GM20431 (cell line): ENCODE results near the gene NAT8L.

ENCODE experiments used
- in situ Hi-C: fragments of 300-500 bp; cut with MseI, MboI; formaldehyde crosslinking; loops from one replicate; pipeline ENCODE4 v1.15.0; 2020; ENCODE audit warnings: low sequenced_read_pairs; ENCODE audit not compliant: unreplicated experiment

Gene NAT8L

DNA sequence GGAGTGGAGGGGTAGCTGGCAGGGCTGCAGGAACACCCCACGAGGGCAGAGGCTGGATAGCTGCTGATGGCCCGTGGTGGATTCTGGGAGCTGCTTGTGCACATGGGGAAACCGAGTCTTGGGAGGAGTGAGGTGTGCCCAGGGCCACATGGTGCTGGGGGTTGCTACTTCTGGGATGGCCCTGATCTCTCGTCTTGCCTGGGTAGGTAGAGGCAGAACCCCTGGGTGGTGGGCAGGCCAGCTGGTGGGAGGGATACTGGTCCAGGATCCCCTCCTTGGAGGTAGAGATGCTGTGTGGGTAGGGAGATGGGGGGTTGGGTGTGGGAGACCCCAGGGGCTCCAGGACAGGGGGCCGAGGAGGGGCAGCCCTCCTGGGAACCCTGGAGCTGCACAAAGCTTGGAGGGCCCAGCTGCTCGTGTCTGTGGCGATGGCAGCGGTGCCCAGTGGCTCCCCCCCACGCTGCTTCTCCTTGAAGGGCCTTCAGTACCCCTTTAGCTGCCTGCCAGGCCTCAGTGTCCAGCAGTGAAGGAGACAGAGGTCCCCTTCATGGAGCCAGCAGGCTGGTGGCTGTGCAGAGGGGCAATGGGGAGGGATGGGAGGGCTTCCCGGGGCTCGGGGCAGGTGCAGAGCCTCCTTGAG is 3.2 kb downstream of the NAT8L start:
- in situ Hi-C loops, result no loop called here

DNA sequence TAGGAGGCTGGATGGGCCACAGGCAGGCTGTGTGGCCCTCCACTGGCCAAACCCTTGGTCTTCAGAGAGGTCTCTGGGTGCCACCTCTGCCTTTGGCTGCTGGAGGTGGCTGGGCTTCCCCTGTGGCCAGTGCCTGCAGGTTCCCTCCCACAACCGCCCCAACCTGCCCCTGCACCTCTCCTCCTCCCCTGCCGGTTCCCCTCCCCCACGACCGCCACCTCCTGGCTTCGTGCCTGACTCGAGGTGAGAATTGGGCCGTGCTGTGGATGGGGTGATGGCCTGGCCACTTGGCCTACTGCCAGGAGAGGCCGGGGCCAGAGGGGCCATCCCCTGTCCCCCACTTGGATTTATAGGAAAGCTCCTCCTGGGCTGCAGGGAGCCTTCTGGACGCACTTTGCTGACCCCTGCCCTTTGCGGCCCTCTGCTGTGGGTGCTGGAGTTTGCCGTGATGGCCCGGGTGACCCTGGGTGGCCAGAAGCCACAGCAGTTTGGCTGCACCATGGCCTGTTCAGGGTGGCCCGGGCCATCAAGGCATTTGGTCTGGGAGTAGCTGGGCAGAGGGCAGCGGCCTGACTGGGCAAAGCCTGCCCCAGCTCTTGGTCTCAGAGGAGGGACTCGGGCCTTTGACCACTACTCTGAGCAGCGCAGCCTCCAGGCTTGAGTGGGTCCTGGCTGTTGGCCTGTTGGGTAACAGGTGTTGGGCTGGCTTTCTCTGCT is 3.8 kb downstream of the NAT8L start:
- in situ Hi-C loops, result no loop called here

DNA sequence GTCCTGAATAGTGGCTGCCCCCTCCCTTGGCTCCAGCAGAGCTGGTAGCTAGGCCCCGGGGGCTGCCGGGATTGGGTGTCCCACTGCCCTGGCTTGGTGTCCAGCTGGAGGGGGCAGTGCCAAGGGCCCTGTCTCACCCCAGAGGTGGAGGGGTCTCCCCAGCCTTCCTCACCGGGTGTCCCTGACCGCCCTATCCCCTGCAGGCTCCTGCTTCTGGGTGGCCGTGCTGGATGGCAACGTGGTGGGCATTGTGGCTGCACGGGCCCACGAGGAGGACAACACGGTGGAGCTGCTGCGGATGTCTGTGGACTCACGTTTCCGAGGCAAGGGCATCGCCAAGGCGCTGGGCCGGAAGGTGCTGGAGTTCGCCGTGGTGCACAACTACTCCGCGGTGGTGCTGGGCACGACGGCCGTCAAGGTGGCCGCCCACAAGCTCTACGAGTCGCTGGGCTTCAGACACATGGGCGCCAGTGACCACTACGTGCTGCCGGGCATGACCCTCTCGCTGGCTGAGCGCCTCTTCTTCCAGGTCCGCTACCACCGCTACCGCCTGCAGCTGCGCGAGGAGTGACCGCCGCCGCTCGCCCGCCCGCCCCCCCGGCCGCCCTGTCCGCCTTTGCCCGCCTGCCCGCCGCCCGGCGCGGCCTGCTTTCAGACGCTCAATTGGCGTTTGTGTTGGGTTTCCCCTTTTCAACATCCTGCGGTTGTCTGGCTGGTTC is 4.6 kb downstream of the NAT8L start:
- in situ Hi-C loops, result no loop called here

DNA sequence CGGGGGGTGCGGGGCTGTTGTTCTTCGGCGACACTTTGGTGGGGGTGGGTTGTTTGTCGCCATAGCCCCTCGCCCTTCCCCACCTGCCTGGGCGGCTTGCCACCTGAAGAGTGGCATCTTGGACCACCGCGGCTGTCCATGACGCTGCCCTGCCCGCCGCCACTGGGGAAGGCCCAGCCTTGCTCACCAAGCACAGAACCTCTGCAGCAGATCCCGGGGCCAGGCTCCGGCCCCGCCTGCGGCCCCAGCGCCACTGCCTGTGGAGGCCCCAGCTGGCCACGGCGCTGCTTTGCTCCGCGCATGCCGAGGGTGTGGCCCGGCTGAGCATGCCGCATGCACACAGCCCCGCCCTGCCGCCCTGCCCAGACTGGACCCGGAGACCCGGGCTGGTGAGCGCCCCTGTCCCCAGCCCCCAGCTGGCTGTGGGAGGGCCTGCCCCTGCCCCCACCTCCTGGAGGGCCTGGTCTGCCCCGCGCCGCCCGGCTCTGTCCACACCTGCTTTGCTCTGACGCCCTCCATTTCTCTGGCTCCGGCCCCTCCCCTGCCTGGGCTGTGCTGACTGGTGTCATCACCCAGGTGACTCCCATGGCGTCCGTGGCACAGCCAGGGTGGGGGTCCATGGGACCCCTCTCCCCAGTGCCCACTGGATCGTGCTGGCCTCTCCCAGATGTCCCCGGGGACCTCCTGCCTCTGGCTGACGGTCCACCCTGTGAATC is 5.3 kb downstream of the NAT8L start:
- in situ Hi-C loops, result no loop called here

DNA sequence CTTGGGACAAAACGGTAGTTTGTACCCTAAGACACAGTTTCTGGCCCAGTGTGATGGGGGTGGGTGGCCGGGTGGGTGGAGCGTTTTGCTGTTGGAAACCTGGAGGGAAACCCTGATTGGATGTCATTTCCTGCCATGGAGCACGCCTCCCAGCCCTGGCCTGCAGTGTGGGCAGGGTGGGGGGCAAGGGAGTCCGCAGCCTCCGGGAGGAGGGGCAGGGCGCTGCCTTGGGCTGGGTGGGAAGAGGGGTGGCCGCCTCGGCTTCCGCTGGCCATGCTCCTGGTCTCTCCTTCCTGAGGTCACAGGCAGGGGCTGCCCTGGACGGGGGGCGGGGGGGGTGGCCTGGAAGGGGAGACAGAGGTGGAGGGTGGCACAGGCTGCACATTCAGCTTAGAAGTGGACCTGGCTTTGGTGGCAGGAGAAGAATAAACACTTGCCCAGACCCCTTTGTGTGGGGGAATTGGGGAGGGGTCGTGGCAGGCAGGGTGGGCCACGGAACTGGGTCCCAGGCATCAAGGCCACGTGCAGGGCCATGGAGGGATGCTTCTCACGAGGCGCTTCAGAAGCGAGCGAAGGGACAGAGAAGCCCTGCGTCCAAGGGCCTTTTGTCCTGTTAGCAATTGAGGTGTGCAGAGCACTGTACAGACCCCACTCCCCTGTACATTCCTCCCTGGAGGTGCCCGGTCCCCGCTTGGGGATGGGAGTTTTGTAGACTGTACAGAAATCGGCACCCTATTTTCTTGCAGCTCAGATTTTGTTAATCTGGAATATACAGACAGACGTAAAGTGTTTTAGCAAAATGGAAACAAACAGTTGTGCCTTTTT is 6.2 kb downstream of the NAT8L start:
- in situ Hi-C loops, result no loop called here

DNA sequence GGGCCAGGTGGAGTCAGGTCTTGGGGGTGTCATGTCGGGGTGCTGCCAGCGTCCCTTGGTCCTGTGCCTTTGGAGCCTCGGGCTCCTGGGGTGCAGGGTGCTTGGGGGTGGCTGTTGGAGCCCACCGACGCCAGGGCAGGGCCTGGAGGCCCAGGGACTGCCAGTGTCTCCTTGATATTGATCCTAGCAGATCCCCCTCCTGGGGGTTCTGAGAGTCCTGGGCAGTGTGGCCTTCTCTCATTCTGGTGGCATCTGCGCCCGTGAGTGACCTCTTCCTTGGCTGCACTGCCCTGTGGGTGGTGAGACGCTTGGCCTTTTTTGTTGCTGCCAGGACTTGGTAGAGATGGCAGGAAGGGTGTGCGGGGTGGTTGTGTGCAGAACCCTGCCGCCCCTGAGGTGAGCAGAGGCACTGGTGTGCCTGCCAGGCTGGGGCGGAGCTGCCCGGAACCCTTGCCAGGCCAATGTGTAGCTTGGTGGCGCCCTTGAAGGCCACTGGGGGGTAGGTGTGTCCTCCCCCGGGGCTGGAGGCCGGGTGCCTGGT is 7.0 kb downstream of the NAT8L start:
- in situ Hi-C loops, result no loop called here

DNA sequence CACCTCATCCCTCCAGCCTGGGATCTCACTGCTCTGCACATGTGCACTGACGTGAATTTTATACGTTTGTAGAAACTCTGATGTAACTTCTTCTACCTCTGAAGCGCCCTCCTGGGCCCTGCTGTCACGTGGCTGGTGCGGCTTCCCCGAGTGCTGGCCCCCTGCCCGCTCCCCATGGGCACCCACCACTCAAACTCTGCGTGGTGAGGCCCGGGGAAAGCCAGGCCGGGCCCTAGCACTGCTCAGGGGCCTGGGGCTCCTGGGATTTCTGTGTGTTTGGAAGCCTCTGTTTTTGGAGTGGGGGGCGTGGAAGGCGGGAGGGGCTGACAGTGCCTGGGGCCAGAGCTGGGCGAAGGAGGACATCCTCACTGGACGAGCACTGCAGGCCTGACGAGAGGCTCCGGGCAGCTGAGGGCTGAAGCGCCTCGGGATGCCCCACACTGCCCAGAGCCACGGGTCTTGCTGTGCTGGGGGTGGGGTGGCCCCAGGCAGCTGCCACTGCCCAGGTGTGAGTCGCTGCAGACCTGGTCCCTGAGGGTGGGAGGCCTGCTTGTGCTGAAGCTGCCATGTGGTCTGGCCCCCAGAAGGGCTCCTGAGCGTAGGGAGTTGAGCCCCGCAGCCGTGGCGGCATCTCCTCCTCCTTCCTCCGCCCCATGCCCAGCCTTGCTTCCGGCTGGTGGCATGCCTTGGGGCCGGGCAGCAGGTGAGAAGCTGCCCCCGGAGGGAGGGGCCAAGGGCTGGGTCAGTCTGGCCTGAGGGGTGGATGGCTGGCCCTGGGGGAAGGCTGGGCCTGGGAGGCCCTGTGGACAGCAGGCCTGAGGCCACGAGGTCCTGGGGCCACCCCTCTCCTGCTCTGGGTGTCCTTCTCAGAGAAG is 7.7 kb downstream of the NAT8L start:
- in situ Hi-C loops, result no loop called here

DNA sequence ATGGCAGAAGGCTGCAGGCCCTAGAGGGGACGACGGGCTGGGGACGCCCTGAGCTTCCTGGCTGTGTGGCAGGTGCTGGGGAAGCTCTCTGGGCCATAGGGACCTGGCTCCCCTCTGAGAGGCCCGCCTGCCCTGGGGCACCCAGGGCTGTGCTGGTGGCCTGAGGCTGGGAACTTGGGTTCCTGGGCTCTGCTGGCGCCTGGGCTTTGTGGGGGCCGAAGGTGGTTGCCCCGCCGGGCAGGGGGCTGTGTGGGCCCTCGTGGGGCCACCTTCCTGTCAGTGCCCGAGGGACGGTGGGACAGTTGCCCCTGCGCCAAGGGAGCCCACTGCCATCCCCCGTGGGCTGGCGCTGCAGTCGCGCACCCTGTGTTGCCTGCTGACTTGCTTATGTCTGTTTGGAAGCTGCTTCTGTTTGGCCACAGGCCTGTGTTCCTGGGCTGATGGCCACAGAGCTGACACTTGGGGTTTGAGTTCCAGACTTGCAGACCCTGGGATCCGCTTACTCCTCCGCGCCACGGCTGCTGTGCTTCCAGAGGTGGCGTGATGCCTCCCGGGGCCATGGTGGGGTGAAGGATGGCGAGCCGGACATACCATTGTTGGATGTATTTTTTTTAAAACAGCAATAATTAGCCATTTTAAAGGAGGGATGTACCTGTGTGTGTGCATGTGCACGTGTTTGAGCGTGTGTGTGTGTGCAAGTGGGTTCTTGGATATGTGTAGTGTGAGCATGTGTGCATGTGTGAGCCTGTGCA is 8.5 kb downstream of the NAT8L start:
- in situ Hi-C loops, result no loop called here

DNA sequence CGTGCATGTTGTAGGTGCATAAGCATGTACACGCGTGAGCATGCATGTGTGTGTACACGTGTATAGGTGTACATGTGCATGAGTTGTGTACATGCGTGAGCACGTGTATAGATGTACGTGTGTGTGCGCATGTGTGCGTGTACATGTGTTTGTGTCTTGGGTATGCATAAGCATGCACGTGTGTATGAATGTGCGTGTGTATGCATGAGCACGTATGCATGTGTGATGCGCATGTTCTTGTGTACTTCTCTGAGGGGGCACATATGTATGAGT is 9.0 kb downstream of the NAT8L start:
- in situ Hi-C loops, result no loop called here

DNA sequence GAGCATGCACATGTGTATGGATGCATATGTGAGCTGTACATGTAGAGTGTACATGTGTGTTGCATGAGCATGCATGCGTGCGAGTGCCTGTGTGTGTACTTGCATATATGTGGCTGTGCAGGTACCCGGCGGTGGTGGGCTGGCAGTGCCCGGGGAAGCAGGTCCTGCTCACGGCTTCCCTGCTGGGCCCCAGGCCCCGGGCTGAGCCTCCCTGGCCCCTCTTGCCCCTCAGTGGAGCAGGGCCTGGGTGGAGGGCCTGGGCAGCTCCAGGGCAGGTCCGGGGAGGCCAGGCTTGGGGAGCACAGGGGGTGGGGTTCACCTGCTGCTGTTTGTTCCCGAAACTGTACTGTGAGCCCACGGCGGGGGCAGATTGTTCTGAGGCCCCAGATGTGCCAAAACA is 9.4 kb downstream of the NAT8L start:
- in situ Hi-C loops, result no loop called here

DNA sequence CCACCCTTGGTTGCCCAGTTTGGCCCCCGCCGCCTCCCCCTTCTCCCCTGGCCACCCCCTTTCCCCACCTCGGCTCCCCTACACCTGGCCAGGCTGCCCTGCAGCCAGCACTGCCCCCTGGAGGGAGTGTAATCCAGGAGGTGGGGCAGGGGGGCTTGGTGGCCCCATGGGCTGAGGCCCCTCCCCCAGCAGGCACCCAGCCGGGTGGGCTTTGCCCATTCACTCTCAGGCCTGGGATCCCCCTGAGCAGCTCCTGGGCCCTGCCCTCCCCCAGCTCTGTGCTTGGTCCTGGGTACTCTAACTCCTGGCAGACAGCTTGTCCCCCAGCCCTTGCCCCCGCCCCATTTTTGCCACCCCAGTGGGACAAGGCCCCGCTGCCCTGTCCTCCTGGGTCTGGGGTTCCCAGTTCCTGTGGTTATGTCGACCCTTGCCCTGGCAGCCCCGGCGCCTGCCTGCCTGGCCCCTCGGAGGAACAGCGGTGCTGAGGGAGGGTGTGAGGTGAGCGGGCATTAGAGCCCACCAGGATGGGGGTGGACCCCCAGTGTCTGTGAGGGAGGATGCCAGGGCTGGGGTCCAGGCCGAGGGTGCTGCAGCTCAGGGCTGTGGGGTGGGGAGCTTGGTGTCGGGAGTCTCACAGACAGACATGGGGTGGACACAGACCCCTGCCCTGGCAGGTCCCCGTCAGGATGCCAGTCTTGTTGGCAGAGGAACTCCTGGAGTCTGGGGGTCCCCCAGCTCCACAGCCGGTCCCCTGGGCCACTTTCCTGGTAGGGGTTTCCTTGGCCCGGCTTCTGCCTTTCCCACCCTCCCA is 10.2 kb downstream of the NAT8L start:
- in situ Hi-C loops, result no loop called here

DNA sequence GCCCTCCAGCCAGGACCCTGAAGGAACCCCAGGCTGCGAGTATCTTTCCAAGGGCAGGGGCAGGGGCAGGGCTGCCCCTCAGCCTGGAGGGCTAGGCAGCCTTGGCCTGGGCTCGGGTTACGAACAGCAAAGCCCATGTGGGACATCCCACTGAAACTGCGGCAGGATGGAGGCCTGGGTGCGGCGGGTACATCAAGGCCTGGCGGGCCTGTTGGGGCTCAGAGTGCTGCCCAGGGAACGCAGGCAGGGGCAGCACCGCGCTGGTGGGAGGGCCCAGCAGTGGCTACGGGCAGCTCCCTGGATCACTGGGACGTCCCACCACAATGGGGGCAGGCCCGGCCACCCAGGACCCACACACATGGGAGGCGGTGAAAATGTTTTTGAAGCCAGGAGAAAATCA is 10.9 kb downstream of the NAT8L start:
- in situ Hi-C loops, result no loop called here

DNA sequence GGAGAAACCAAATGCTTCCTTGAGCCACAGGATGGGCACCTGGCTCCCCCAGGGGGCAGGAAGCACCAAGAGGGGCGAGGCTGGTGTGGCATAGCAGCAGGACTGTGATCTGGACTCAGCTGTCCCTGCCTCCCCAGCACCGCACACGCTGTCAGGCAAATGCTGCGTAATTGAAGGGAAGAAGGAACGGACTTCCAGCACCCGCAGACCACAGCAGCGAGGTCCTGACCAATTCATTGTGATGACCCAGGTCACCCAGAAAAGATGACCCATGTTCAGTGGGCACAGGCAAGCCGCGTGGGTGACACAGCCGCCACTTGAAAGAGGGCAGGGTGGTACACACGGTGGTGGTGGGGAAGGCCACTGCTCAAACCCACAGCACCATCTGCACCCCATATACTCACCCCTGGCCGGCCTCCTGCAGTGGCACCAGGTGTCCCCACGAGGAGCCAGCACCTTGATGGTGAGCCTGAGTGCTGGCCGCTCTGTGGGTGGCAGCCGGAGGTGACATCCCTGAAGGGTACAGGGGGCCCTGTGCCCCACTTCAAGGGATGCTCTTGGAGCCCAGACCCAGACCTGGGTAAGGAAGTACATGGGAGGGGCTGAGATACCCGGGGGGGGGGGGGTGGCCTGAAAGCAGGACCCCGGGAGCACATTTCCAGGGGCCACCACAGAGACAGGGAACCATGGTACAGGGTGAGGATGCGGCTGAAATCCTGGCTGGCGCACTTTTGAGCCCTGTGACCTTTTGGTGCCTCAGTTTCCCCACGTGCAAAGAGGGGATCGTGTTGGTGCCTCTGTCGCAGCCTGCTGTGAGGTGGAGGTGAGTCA is 11.5 kb downstream of the NAT8L start:
- in situ Hi-C loops, result no loop called here

DNA sequence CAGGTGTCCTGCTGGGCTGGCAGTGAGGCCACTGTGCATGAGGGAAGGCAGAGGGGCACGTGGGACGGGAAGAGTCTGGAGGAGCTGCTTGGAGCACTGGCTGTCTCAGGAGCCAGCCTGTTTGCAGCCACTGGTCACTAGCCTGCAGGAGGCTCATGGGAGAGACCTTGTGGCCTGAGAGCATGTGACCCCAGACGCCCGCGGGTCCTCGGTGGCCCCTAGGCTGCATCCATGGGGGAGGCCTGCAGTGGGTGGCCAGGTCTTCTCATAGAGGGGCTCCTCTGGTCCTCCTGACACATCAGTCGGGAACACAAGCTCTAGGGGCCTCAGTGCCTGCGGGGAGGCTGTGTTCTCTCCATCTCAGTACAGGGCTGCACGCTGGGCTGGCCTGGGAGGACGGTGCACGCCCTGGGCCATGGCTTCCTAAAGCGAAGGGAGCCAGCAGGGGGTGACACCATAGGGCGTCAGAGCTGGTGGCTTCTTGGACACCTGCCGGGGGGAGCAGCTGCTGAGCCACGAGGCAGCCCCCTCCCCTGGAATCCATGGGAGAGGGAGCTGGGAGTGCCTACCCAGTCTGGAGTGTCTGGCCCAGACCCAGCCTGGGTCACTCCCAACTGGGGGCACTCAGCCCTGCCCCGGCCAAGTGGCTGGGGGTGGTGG is 12.3 kb downstream of the NAT8L start:
- in situ Hi-C loops, result no loop called here

DNA sequence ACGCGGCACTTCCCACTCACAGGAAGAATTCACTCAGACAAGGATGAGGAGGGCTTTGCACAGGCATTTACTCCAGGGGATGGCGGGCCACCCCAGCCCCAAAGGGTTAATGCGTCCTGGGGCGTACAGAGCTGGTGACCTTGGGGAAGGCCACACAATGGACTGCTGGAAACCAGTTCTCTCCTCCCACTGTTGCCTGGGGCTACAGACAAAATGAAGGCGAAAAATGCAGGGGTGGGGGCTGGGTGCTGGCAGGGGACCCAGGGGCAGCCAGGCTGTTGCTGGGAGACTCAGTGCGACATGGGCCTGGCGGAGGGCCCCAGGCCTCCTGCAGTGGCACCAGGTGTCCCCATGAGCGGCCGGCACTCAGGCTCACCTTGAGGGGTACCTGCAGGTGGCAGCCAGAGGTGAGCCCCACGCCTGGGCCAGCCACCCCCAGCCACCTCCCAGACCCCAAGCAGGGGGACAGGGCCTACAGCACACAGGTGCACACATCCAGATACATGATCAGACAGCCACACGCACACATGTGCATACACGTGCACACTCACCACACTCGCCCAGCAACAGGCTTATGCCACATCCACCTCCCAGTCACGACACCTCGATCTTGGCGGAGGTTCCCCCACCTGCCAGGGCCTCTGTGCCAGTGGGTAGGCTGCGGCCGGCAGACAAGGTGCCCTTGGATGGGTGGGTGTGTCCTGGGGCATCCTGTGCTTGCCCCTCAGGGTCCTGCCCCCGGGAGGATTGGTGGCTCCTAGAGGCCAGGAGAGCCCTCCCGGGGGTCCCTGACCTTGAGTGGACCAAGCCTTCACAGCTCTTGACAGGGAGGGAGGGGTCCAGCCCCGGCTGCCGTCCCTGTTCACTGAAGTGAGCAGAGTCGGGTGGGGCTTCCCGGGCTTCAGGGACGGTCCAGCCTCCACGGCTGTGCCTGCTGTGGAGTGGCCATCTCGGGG is 13.1 kb downstream of the NAT8L start:
- in situ Hi-C loops, result no loop called here
